Hepatocyte (in vitro differentiated cells): ENCODE measurements around the gene TRPM7.

Experiments used
- EZH2 ChIP-seq: fragments of 200-600 bp; sonication (generic); IDR thresholded peaks from 2 replicates; pipeline ENCODE4 v1.6.1; 2016; ENCODE audit warnings: antibody characterized with exemption, mild to moderate bottlenecking, borderline replicate concordance
- EZH2phosphoT487 ChIP-seq: fragments of 200-600 bp; sonication (generic); IDR thresholded peaks from one replicate; pipeline ENCODE4 v1.6.1; 2018; ENCODE audit warnings: antibody characterized with exemption, mild to moderate bottlenecking, low read depth, moderate library complexity; ENCODE audit not compliant: unreplicated experiment, severe bottlenecking

GRCh38 chr15:50641318-50641717 is 45.3 kb downstream of the TRPM7 start:
- TF ChIP-seq EZH2phosphoT487 (no peak), EZH2 (no peak)
